HG03064 (cell line): ENCODE measurements around the gene SLC10A7.
A peak's percentile ranks its signal among the peaks of the same experiment; 100 is the strongest.

Source experiments
- ATAC-seq: cut with Tn5 transposase; IDR thresholded peaks from one replicate; pipeline ENCODE4 v1.9.1; 2021; ENCODE audit warnings: low read depth; ENCODE audit not compliant: unreplicated experiment

The SLC10A7 gene

DNA sequence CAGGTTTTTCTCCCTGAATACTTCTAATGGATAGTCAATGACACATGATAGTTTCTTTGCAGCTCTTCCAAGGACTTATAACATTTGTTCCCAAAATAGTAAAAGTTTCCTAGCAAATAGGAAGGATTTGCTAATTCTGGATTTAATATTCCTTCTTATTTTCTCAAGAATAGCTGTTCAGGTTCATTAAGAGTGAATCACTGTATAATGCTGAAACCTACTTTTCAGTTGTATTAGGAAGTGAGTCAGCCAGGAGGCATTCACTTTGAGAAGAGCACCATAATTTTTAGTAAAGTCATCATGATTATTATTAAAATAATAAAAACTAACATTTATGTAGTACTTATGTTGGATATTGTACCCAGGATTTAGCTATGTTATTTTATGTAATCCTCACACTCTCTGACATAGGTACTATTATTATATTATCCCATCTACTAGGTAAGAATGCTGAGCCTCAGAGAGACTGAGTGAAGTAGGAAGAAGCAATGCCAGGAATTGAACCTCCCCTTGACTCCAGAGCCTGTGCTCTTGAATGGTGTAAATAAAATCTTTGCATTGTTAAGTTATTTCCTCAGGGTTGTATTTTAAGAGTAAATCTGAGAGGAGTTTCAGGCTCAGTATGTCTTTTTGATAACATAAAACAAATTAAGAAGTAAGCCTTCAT is 192.6 kb downstream of the SLC10A7 start:
- no peak for ATAC-seq

DNA sequence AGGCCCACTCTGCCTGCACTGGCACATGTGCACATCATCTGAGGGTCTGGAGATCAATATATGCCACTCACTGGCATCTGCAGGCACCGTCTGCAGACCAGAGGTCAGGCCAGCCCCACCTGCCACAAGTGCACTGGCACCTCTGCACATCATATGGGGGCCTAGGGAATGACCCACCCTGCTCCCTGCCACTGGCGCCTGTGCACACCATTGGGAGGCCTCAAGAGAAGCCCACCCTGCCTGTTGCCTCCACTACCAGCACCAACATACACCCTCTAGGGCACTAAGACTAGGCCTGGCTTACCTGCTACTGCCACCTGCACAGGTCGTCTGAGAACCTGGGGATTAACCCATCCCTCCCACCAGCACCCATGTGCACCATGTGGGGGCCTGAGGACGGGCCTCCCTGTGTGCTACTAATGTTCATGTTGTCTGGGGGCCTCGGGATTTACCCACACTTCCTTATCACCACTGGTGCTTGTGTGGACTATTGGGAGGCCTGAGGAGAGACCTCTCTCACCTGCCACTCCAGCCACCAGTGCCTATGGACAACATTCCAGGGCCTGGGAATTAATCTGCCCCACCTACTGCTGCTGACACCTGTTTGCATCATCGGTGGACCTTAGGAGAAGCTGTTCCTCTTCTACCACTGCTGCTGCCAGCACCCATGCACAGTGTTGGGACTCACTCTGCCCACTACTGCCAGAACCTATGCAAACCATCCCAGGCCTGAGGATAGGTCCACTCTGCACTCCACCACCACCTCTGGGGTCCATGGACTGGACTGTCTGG is 193.7 kb downstream of the SLC10A7 start:
- ATAC-seq: no peak

DNA sequence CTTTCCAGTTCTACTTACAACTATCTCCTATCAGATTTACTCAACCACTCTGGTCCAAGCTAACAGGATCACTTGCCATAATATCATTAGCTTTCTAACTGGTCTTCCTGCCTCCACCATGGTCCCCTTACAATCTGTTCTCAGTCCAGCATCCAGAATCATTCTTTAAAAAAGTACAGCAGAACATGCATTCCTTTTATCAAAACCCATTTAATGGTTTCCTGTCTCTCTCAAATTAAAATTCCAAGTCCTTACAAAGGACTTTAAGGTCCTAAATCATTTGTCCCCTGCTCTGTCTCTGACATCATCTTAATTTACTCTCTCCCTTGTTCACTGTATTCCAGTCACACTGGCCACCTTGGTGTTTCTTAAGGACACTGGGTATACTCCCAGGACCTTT is 202.8 kb downstream of the SLC10A7 start:
- ATAC-seq: no peak

DNA sequence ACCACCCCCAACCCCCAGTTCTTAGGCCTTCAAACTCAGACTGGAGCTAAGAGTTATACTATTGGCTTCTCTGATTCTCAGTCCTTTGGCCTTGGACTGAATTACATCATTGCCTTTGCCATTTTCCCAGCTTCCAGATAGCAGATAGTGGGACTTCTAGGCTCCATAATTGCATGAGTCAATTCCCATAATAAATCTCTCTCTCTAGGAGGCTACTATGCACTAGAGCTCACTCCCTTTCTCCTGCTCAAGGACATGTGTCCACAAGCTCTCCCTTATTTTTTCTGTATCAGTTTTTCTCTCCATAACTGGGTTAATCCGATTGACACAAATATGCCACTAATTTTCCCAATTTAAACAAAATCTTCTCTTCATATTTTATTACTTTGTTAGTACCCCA is 204.0 kb downstream of the SLC10A7 start:
- no peak for ATAC-seq

DNA sequence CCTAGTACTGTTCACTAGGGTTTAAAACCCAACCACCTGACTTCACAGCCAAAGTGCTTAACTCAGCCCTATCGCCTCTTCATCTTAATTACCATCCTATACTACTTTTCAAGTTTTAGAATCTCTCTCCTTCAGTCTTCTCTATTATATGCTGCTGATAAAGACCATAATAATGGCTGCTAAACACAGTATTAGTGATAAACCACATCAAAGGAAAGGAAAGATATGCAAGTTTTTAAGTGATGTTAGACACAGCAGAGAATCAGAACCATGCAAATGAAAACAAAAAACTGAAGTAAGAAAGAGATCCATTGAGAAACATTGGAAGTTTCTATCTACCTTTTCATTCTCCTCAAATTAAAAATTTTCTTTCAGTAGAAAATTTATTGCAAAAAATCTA is 206.6 kb downstream of the SLC10A7 start:
- ATAC-seq: no peak

DNA sequence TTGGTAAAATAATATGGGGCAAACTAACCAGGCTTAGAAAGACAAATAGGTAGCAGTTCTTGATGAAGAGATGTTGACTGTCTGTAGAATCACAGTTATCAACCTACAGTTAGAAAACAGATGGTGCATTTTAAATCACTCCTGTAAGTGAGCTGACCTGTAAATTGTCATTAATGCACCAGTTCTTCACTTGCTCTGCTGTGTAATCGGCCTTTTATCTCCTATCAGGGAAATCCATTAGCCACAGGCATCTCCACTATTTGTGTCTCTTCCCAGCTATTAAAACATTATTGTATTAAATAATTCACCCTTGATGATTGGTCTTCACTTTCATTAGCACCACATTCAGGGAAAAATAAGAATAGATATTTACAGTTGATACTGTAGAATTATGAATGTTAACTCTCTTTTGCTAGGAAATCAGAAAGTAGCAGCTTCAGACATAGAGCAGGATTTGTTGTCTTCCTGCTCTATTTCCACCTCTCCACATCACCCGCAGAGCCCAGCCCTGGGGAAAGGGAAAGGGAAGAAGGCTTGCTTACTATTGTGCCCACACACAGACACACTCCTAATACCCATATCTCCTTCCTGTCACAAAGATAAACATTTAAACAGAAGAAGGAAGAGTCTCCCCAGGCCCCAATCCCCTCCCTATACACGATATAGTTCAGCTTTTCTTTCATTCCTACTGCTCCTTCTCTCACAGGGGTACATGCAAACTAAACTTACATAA is 210.3 kb downstream of the SLC10A7 start:
- no peak for ATAC-seq

DNA sequence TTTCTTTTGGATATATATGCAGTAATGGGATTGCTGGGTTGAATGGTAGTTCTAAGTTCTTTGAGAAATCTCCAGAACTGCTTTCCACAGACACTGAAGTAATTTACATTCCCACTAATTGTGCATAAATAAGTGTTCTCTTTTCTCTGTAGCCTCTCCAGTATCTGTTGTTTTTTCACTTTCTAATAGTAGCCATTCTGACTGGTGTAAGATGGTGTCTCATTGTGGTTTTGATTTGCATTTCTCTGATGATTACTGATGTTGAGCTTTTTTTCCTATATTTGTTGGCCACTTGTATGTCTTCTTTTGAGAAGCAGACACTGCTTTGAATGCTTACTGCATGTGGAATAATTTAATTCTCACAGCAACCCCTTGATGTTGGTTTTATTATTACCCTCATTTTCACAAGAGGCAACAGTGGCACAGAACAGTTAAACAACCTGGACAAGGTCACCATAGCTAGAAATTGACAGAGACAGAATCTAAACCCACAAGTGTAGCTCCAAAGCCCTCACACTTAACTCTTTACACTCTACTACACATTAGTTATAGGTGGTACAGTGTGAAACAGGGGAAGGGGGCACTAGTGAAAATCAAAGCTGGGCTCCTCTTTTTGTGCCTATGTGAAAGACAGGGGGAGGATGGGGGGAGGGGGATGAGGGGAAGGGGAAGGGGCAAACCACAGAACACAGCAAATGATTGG is 211.3 kb downstream of the SLC10A7 start:
- peak; percentile 92 for ATAC-seq

DNA sequence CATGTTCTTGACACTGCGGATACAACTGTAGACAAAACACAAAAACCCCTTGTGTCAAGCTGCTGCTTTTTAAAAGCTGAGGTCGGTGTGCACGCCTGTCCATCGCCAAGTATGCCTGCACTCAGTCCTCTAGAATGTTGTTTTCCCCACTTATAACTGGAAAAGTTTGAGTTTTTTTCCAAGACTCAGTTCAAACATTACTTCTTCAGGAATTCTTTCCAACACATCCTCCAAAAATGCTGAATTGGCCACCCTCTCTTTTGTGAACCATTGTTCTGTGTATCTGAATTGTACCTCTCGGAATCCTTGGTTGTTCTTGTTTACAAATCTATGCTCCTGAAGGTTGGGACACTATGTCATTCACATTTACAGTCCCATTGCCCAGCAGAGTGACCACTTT is 212.8 kb downstream of the SLC10A7 start:
- ATAC-seq: no peak

DNA sequence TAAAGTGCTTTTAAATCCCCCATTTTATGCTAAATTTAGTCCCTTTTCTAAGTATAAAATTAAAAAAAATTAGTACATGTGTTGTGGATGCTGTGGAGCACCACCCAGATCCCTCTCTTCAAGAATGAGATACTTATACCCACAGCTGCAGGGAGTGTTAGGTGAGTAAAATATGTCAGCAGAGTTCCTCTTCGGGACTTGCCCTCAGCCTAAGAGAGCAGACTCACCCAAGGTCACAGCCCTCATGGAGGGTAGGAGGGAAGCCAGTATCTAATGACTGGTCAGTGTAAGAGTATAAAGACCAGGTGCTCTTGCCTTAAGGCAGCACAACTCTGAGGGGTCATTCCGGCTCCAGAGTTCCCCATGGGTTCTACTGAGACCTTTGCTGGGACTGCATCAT is 218.9 kb downstream of the SLC10A7 start:
- ATAC-seq: no peak

DNA sequence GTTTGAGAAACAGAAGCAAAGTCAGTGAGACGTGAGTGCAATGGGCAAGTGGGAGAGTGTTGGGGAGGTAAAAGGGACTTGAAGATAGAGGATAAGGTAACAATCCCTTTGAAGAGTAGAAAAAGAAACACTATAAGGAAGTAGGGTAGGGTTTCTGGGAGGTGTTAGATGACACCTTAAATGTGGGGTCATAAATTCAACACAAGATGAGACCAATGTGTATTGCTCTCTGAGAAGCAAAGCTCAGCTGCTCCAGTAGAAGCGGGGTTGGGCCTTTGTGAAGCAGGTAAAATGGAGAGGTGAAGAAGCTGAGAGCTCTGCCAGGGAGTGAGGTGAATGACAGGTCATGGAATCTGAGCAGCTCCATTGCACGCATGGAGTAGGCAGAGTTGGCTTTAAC is 222.1 kb downstream of the SLC10A7 start:
- ATAC-seq: no peak

DNA sequence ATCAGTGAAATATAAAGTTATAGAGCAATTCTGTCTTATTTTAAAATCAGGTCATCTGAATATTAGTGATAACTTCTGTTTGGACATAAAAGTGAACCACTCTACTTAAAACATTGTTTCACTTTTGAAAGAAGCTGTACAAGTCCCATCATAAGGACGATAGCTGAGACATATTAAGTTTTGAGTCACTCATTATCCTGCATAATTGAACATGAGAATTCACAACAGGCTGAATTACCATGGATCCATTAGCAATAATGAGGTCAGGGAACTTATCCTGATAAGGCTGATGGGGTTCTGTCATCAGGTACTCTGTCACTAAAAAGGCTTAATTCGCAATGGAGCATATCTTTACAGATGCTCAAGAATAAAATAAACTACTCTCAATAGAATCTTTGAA is 227.0 kb downstream of the SLC10A7 start:
- ATAC-seq: no peak

DNA sequence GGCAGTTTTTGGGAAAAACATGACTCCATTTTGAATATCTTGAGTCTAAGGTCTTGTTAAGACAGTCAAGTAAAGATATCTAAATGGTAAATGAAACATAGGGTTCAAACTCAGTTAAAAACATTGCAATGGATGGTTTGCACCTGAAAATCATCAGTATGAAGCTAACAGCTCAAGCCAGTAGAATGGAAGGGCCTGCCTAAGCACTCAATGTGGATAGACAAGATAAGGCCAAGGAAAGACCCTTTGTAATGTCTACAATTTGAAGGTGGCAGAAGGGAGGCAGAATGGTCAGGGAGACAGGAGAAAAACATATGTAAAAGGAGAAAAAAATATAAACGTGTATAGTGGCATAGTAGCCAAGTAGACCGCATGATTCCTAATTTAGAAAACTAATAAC is 229.2 kb downstream of the SLC10A7 start:
- no peak for ATAC-seq

DNA sequence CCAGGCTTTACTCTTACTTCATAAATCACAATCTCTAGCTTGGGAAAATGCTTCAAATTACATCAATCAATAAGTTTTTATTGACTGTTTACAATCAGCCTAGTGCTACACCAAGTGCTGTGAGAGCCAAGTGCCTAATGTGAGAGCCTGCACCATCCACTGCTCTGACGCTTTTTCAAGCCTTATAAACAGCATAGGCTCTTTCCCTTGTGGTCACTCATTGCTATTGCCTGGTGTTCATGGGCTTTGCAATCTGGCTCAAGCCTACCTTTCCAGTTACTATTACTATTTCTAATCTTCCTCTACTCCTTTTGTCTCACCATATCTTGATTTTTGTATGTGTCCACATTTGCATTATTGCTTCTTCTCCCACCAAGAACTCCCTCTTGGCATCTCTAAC is 230.4 kb downstream of the SLC10A7 start:
- no peak for ATAC-seq

DNA sequence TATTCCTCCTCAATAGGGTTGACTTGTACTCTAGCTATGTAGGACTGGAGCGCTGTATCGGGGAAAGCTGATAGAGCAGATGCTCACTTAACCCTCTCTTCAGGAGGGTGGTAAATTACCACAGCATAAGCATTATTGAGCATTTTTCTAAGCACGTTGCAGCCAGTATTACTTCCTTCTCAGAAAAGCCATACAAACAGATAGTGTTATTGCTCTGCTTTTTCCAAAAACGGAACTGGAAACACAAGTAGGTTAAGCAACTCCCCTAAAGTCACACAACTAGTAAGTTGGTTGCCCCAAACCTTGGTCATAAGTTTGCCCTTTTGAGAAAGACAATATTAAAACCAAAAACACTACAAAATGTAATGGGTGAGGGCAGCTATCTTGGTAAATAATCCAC is 233.5 kb downstream of the SLC10A7 start:
- no peak for ATAC-seq

DNA sequence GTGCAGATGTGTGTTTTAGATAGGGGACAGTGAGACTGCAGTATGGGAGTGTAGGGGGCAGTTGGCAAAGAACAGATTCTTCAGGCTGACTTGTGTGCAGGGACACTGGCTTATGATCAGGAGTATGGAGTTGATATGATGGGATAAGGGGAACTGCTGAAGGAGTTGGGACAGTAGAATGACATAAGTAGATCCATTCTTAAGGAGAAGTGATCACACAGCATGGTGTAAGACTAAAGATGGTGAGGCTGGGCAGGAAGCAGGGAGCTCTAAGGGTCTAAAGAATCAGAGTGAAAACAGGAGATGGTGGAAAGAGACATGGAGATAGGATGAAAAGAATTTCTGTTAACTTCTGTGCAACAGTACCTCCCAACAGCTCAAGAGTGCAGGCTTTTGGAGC is 236.7 kb downstream of the SLC10A7 start:
- ATAC-seq: no peak

DNA sequence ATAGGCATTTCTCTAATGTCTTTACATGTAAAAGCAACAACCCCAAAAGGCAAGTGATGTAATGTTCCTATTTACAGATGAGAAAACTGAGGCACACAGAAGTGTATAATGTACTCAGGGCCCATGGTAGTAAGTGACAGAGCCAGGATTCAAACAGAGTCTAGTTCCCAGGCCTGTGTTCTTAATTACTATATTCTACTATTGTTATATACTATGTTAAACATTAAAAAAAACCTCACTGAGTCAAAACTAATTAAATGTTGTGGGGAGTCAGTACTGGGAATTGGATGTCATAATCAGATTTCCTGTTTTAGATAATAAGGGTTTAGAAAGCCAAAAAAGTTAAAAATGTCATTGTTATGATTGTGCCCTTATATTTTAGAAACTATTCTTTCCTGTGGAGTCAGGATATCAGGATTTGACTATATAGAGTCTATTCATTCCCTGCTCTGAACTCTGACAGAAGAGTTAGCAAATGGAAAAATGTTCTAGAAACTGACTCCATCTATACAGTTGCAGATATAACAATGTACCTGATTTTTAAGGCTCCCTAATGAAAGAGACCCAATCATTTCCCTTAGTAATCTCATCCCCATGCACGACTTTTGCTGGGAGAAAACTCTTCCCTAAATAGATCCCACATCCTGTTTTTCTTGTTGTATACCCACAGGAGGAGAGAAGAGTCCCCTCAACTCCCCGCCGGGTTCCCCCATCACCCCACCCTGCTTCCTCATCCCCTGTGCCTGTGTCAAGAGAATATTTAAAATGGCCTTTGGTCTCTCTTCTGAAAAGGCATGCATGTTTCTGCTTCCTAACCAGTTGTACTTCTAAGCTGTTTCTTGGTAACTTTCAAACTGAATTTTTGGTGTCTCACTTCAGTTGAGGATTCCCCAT is 237.7 kb downstream of the SLC10A7 start:
- no peak for ATAC-seq

DNA sequence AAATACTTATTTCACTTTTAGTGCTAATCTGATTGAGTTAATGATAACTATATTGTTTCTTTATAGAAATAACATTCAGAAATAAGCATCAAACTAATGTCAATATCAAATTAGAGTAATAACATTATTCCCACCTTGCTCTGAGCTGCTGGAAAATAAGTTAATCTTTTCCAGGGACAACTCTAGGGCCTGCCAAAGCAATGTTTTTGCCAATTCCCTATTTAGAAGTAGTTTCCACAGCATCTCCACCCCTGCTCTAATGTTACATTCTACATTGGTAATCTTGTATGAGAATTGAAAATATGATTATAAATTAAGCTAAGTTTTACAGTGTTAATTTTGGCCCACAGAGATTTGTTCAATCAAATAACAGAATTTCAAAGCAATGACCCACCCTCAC is 239.1 kb downstream of the SLC10A7 start:
- ATAC-seq: no peak

DNA sequence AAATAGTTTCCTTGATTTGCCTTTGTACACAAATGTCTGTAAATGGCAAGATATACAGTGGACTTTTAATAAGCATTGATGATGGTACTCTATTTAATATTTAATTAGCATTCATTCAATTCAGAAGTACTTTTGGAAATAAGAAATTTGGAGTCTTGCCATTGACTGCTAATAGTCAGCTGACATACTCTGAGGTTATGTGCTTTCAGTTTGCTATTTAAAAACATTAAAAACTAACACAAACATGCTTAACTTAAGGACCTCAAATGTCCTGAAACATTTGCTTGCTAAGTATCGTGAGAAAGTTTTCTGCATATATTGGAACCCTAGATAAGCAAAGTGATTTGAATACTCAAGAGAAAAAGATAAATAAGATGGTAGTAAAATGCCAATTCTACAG is 242.8 kb downstream of the SLC10A7 start:
- no peak for ATAC-seq

DNA sequence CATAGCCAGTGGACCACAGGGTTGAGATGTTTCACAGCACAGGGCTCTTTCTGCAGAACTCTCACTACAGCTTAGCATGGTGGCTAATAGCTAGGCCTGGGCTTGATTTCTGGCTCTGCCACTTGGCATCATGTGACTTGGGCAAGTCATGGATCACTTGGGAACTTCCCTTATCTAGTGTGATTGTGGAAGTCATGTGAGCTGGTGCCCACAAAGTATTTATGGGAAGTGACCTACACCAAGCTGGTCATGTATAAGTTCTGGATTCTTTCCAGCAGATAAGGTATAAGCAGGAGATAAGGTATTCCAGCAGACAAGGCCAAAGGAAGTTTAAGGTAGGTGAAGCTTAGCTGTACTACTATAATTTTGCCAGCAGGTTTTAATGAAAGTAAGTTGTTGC is 246.4 kb downstream of the SLC10A7 start:
- ATAC-seq: no peak

DNA sequence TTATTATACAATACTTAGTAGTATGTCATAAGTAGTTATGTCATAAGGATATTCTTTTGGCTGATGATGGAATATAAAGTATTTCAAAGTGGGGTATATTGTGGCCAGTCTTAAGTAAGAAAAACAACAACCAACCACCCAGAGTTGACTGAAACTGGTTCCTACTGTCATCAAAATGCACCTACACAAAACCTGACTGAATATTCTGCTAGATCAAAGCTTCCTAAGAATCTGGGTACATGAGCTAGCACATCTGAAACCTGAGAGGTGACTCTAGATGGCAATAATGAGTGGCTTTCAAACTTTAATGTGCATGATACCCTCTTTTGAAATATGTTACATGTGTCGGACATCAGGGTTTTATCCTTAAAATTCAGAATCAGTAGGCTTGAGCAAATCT is 247.0 kb downstream of the SLC10A7 start:
- no peak for ATAC-seq
